ENCODE measurements around the gene NAGA. TPM values are rescaled to one million over a fixed set of nuclear protein-coding genes. Genes with fewer than 3 reads are reported as not detected.
A peak's percentile ranks its signal among the peaks of the same experiment; 100 is the strongest.

Gene NAGA
- total RNA-seq, 1 donor from 2014 or later, result 26.0 TPM

- DNase-seq (ENCODE audit: low spot score), result peak; percentile 97
- peaks cover 14% of the 10 kb centered on the region for H3K36me3 Mint-ChIP-seq (ENCODE audit: low read depth, unreplicated experiment)
- no peaks in the 10 kb centered on the region for H3K9me3 Mint-ChIP-seq (ENCODE audit: unreplicated experiment)
- H3K27me3 Mint-ChIP-seq (ENCODE audit: unreplicated experiment), result peaks cover 9% of the 10 kb centered on the region
- no peak for TF ChIP-seq CTCF (IDR thresholded peaks at IDR 0.05; ENCODE audit: unreplicated experiment)
- H3K27ac Mint-ChIP-seq (ENCODE audit: unreplicated experiment), result peak within 1 kb of the TSS; percentile 86
- H3K4me3 Mint-ChIP-seq (ENCODE audit: unreplicated experiment), result peak within 1 kb of the TSS; percentile 97
- H3K4me1 Mint-ChIP-seq (ENCODE audit: unreplicated experiment), result peaks cover 25% of the 10 kb centered on the region
These were observed 9.0 kb upstream of the NAGA start, which contains the start of gene SMDT1 for GRCh38 chr22:42079319-42080251. Gene SMDT1, plus strand, starts transcription at chr22:42079700. Its CDS starts 69 bp downstream, at chr22:42079769.

DNA sequence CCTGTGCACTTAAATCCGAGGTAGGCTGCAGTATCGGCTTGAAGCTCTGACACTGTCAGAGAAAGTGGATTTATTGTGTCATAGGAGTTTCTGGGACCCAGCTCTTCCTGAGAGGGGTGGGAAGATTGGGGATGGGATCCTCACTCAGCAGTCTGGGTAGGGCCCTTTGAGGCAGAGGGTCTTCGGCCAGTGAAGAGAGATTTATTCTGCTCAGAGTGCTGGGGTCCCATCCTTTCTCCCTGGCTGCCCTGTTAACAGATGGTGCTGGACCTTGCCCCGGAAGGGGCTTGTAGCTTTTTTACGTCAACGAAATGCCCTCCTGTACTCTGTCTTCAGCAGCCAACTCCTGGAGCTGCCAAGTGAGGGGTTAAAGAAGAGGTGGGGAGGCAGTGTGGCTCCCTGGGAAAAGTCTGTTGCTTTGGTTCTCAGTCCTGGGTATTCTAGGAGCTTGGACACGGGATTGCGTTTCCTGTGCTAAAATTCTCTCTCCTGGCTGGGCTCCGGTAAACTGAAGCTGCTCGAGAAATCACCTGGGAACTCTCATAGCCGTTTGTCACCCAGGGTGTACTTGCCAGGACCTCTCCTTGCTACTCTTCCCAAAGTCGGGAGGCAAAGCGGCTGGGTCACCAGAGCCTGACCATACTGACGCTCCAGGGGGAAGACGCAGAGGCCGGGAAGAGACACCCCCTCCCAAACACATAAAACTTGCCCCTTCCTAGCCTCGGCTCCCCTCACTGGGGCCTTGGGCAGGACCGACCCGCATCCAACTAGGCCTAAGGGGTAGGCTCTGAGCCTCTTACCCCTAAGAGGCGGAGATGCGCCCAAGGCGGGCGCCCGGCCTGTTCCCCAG lies 8.1 kb upstream of the NAGA start:
- peaks cover 10% of the 10 kb centered on the region for H3K36me3 Mint-ChIP-seq (ENCODE audit: low read depth, unreplicated experiment)
- H3K27ac Mint-ChIP-seq (ENCODE audit: unreplicated experiment), result peak overlapping the region; percentile 86
- H3K4me1 Mint-ChIP-seq (ENCODE audit: unreplicated experiment), result peaks cover 25% of the 10 kb centered on the region
- no peak for DNase-seq (ENCODE audit: low spot score)
- H3K4me3 Mint-ChIP-seq (ENCODE audit: unreplicated experiment), result peak overlapping the region; percentile 97
- no peak for TF ChIP-seq CTCF (IDR thresholded peaks at IDR 0.05; ENCODE audit: unreplicated experiment)
- peaks cover 9% of the 10 kb centered on the region for H3K27me3 Mint-ChIP-seq (ENCODE audit: unreplicated experiment)
- H3K9me3 Mint-ChIP-seq (ENCODE audit: unreplicated experiment), result no peaks in the 10 kb centered on the region

GRCh38 chr22:42077486-42078125 lies 7.0 kb upstream of the NAGA start:
- no peaks in the 10 kb centered on the region for H3K9me3 Mint-ChIP-seq (ENCODE audit: unreplicated experiment)
- H3K27ac Mint-ChIP-seq (ENCODE audit: unreplicated experiment), result no peak overlapping the region
- TF ChIP-seq CTCF (IDR thresholded peaks at IDR 0.05; ENCODE audit: unreplicated experiment), result no peak
- no peak for DNase-seq (ENCODE audit: low spot score)
- H3K4me3 Mint-ChIP-seq (ENCODE audit: unreplicated experiment), result no peak overlapping the region
- peaks cover 7% of the 10 kb centered on the region for H3K36me3 Mint-ChIP-seq (ENCODE audit: low read depth, unreplicated experiment)
- peaks cover 11% of the 10 kb centered on the region for H3K27me3 Mint-ChIP-seq (ENCODE audit: unreplicated experiment)
- peaks cover 25% of the 10 kb centered on the region for H3K4me1 Mint-ChIP-seq (ENCODE audit: unreplicated experiment)

DNA sequence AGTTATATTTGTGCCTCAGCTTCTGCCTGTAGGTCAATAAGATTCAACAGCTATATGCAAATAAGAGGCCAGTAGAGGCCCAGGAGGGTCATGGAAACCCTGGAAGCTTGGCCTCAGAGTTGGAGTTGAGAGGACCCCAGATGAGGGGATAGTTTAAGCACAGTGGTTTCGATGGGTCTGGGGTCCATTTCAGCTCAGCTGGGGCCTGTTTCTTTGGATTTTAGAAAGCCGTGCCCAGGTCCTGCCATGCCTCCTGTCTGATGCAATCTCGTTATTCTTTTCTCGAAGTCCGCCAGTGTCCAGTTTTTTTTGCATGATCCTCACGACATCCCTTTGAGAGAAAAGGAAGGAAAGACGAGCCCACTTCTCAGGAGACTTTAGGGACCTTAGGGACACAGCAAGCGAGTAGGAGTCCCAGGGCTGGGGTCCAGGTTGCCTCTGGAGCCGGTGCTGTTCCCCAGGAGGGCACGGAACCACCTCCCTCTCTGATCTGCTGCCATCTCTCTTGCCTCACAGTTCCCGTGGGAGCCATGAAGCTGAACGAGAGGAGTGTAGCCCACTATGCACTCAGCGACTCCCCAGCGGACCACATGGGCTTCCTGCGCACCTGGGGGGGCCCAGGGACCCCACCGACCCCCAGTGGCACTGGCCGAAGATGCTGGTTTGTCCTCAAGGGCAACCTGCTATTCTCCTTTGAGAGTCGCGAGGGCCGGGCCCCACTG lies 6.3 kb upstream of the NAGA start:
- Mint-ChIP-seq H3K4me3 (ENCODE audit: unreplicated experiment) (no peak overlapping the region), H3K27ac (ENCODE audit: unreplicated experiment) (no peak overlapping the region), H3K9me3 (ENCODE audit: unreplicated experiment) (no peaks in the 10 kb centered on the region), H3K27me3 (ENCODE audit: unreplicated experiment) (peaks cover 11% of the 10 kb centered on the region), H3K36me3 (ENCODE audit: low read depth, unreplicated experiment) (peaks cover 3% of the 10 kb centered on the region), H3K4me1 (ENCODE audit: unreplicated experiment) (peaks cover 25% of the 10 kb centered on the region)
- no peak for DNase-seq (ENCODE audit: low spot score)
- TF ChIP-seq CTCF (IDR thresholded peaks at IDR 0.05; ENCODE audit: unreplicated experiment), result no peak
